HCEC 1CT (cell line): ENCODE results near the gene ENO2.

Experiments
- DNase-seq: peaks from one replicate; pipeline ENCODE4 v3.0.0-alpha.2; 2017

Gene ENO2

GRCh38 chr12:6950811-6951540, 36.6 kb downstream of the ENO2 start, which contains the start of gene PTPN6:
Gene PTPN6, plus strand, starts transcription at chr12:6951356. Its CDS starts 157 bp downstream, at chr12:6951513.
- DNase-seq = no peak

DNA sequence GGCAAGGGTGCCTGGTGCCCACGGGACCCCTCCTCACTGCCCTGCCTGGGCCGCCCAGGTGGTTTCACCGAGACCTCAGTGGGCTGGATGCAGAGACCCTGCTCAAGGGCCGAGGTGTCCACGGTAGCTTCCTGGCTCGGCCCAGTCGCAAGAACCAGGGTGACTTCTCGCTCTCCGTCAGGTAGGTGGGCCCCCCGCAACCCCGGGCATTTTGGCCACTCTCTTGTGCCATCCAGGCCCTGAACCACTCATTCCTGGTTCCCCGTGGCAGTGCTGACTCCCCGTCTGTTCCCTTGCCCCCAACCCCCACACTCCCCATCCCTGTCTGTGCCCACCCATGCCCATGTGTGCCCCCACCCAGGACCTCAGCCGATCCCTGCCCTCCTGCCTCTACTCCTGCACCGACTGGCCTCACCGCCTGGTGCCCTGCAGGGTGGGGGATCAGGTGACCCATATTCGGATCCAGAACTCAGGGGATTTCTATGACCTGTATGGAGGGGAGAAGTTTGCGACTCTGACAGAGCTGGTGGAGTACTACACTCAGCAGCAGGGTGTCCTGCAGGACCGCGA, 37.3 kb downstream of the ENO2 start:
- no peak for DNase-seq

DNA sequence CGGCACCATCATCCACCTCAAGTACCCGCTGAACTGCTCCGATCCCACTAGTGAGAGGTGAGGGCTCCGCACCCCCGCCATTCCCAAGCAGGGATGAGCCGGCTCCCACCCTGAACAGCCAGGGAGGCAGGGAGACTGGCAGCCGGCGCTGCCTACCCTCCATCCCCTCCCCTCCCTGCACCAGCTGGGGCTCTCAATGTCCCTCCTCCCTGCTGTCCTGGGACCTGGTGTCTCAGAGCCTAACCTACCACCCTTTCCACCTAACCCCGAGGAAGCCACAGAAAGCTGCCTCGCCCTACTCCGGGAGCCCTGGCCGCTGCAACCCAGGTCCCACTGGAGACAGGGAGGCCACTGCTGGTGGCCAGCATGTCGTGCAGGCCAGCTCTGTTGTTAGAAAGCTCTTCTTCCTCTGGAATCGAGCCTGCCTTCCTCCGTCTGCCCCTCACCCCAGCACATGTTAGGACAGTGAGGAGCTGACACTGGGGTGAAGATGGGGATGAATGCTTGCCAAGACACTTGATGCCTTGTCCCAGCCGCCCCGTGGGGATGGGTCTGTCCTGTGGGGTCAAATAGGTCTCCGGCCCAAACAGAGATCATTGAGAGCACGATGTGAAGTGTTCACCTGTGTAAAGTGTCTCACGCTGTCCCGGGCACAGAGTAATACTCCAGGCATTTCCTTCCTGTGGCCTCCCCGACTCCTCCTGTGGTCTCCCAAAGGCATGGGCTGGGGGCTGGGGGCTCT, 37.9 kb downstream of the ENO2 start:
- no peak for DNase-seq

DNA sequence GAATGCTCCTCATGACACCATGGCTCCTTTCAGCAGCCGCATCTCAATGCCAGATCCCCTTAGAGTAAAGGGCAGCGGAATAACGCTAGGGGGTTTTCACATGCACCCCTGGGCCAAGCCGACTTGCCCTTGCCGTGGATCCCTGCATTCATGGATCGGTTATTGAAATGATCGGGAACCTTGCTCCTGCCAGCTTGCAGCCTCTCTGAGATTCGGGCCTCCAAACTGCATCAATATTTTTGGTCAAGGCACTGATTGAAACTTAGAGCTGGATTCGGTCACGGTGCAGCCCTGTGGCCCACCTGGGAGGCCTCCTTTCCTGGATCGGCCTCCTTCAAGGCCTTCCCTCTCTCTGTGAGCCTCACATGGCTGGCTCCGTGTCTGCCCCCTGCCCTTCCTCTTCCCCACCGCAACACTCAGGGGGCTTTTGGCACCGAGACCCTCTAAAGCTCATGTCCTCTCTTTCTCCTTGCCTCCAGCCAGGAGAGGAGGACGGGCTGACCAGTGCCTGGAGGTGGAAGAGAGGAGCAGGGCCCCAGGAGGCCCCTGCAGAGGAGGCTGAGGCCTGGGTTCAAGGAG, 38.6 kb downstream of the ENO2 start:
- no peak for DNase-seq

DNA sequence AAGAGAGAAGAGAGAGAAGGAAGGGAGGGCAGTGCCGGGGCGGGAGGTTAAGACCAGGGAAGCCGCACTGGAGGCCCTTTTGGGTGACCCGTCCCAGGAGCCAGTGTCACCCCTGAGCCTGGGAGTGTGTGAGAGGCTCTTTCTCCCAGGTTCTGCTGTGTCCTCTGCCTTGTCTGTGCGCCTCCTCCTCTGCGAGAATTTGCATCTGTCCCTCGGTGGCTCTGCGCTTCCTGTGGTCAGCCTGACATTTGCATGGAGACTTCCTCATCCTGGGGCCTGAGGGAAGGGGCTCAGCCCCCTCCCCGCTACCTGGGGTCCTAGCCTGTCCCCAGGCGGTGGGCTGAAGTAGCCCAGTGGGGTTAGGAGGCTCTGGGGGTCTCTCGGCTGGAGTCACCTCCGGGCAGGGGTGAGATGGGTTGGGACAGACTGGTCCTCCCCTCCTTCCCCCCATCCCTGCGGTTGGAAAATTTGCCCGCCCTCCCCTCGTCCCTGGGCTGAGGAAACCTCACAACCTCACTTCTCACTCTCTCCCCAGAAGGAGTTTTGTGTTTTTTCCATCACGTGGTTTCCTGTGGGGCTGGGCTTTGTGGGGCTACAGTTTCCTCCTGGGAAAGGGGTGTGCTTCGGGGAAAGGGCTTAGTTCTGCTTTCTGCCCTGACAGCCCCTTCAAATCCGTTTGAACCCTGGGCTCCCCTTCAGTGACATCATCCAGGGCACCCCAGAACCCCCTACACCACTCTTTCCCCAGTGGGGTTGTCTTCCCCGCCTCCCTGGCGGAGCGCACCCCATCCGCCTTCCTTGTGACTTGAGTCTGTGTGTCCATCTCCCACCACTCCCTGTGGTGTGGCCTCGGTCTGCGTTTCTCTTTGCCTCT, 39.3 kb downstream of the ENO2 start:
- DNase-seq = no peak

- DNase-seq = no peak
Observed at GRCh38 chr12:6954316-6955107, 40.1 kb downstream of the ENO2 start.

- no peak for DNase-seq
Observed at GRCh38 chr12:6955108-6956020, 41.0 kb downstream of the ENO2 start.

GRCh38 chr12:6956021-6956727, 41.8 kb downstream of the ENO2 start:
- DNase-seq = no peak

- no peak for DNase-seq
Observed at GRCh38 chr12:6957151-6957701, 42.8 kb downstream of the ENO2 start.

GRCh38 chr12:6957741-6958608, 43.6 kb downstream of the ENO2 start:
- no peak for DNase-seq

- DNase-seq = no peak
Observed at GRCh38 chr12:6958609-6959057, 44.3 kb downstream of the ENO2 start.

DNA sequence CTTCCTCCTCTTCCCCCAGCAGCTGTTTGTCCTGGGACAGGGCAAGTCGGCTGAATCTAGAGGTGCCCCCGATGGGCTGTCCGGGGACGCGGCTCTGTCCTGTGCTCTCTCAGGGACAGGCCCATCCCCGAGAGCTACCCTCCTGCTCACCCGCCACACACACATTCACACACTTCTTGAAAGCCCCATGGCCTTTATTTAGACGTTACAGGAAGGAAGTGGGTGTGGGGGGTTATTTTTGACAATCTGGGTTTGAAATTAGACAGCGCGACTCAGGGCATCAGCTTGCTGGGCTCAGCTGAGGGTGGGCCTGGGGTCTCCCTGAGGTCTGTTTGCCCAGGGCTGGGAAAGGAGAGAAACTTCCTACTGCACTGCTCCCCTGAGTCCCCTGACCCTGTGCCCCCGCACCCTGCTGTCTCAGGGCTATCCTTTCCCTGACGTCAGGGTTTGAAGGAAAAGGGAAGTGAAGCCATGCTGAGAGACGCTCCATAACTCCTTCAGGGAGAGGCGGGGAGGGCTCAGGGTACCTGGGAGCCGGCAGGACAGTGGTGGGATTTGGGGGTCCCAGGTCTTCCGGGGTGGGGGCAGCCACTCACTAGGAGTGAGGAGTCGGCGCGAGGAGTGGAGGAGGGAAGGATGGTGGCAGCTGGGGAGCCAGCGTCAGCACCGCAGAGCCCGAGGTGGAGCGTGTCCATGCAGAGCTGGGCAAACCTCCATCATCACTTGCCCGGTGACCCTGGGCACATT, 44.9 kb downstream of the ENO2 start:
- DNase-seq = no peak

DNA sequence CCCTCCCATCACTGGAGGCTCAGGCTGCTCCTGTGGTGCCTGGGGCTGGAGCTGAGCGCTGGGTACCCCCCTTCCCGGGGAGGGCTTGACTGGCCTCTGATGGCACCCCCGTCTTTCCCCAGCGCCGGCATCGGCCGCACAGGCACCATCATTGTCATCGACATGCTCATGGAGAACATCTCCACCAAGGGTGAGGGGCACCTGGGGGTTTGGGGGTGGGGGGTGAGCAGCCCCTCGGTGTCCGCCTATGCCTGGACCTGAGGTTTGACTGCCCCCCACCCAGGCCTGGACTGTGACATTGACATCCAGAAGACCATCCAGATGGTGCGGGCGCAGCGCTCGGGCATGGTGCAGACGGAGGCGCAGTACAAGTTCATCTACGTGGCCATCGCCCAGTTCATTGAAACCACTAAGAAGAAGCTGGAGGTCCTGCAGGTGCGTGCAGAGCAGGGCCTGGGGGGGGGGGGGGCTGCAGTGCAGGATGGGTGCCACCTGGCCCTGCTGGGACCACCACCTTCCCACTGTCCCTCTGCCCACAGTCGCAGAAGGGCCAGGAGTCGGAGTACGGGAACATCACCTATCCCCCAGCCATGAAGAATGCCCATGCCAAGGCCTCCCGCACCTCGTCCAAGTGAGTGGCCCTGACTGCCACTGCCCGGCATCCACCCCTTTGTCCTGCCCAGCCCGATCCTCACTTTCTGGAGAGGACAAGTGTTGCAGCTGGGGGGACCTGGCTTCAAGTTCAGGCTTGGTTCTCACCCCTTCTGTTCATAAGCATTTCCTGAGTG, 45.6 kb downstream of the ENO2 start:
- DNase-seq = no peak

- DNase-seq = peak; percentile 40
Observed at GRCh38 chr12:6960593-6961277, 46.4 kb downstream of the ENO2 start.

DNA sequence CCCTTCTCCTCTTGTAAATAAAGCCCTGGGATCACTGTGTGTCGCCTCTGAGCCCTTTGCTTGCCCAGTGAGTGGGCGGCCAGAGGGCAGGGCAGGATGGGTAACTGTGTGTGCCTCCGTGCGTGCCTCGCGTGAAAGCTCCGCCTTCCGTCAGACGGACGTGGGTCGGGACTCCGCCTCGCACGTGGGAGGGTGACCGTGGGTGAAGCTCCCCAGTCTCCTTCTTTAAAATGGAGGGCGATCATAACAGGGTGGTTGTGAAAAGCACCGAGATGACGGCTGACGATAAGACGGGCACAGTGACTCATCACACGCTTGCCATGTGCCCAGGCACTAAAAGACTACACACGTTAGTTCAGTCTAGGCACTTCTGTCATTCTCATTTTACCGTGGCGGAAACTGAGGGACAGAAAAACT, 46.9 kb downstream of the ENO2 start:
- DNase-seq = peak; percentile 30

DNA sequence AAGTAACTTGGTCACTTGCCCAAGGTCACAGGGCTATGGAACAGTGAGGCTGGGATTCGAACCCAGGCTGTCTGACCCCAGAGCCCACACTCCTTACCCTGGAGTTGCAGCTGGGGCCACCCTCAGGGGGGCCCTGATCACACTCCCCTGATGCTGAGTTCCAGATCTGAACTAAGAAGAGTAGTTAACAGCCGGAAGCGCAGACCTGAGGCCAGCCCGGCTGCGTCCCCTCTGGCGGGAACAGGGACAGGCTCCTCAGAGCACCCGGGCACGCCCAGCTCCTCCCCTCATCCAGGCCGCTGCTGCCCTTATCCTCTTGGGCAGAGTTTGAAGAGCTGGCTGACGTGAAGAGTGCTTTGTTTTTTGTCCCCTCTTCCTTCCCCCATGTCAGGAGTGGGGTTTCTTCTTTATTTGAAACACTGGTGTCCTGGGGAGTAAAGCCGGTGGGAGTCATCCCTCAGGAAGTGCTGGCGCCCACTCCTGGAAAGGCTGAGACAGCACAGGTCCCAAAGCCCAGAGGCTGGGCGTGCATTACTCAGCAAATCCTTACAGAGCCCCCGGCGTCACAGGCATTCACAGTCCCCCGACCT, 47.4 kb downstream of the ENO2 start:
- DNase-seq = peak; percentile 63
